IMR-90 (cell line): Measurements from ENCODE around the gene LEP. TPM values are rescaled to one million over a fixed set of nuclear protein-coding genes. Genes with fewer than 3 reads are reported as not detected.

Experiments used
- ATAC-seq: fragments of 200-7000 bp; cut with Tn5 transposase; 2 replicates; pipeline ENCODE4 v1.9.1; 2020; ENCODE audit warnings: low read depth, mild to moderate bottlenecking, moderate library complexity
- BruUV-seq: library from RNA; stranded (reverse); fragments of 400-500 nt; replicated peaks from 2 replicates; lab custom pipeline; 2021; lab: Mats Ljungman, UMichigan
- CTCF ChIA-PET: fragments of 300-600 bp; formaldehyde crosslinking; extraction: SDS; loops from one replicate; lab custom pipeline; 2021; ENCODE audit warnings: antibody characterized with exemption; lab: Yijun Ruan, JAX
- POLR2A ChIA-PET: fragments of 300-600 bp; sonication (Branson Sonifier 250); formaldehyde crosslinking; loops from one replicate; lab custom pipeline; 2022; ENCODE audit warnings: antibody characterized with exemption; ENCODE audit not compliant: unreplicated experiment; lab: Charles Lee
- DNase-seq: peaks from one replicate; pipeline ENCODE4 v3.0.0; 2013
- H2AFZ ChIP-seq: replicated peaks from 2 replicates; pipeline ENCODE3; 2013; ENCODE audit warnings: low read length, mild to moderate bottlenecking; ENCODE audit not compliant: poor library complexity
- H2AK5ac ChIP-seq: 2 replicates; pipeline ENCODE4 v1.6.1; 2013; ENCODE audit warnings: low read depth, low read length, inconsistent platforms
- H2AK9ac ChIP-seq: replicated peaks from 2 replicates; pipeline ENCODE3; 2013; ENCODE audit warnings: mild to moderate bottlenecking, low read depth, low read length, moderate library complexity; ENCODE audit not compliant: poor library complexity
- H2BK120ac ChIP-seq: 2 replicates; pipeline ENCODE4 v1.6.1; 2013; ENCODE audit warnings: low read depth, low read length, inconsistent platforms
- H2BK15ac ChIP-seq: 3 replicates; pipeline ENCODE4 v1.6.1; 2013; ENCODE audit warnings: low read depth, low read length, inconsistent platforms
- H2BK20ac ChIP-seq: 2 replicates; pipeline ENCODE4 v1.6.1; 2013; ENCODE audit warnings: low read depth, mild to moderate bottlenecking, inconsistent platforms, low read length, moderate library complexity
- H2BK5ac ChIP-seq: 2 replicates; pipeline ENCODE4 v1.6.1; 2013; ENCODE audit warnings: mild to moderate bottlenecking, low read depth, low read length, inconsistent platforms; ENCODE audit not compliant: poor library complexity, severe bottlenecking
- H3K14ac ChIP-seq: replicated peaks from 2 replicates; pipeline ENCODE4 v1.6.1; 2013; ENCODE audit warnings: low read depth, low read length, inconsistent platforms
- H3K18ac ChIP-seq: 2 replicates; pipeline ENCODE4 v1.6.1; 2013; ENCODE audit warnings: low read depth, low read length, control low read depth
- H3K23ac ChIP-seq: 2 replicates; pipeline ENCODE4 v1.6.1; 2013; ENCODE audit warnings: low read depth, low read length, inconsistent platforms
- H3K27ac ChIP-seq: 2 replicates; pipeline ENCODE4 v1.5.1; 2013; ENCODE audit warnings: mild to moderate bottlenecking, control low read depth, low read length; ENCODE audit not compliant: insufficient read depth
- H3K27me3 ChIP-seq: 2 replicates; pipeline ENCODE4 v1.6.1; 2013; ENCODE audit warnings: low read length; ENCODE audit not compliant: control insufficient read depth, insufficient read depth
- H3K36me3 ChIP-seq: 2 replicates; pipeline ENCODE4 v1.6.1; 2013; ENCODE audit warnings: low read length, mixed read lengths; ENCODE audit not compliant: control insufficient read depth, insufficient read depth
- H3K4ac ChIP-seq: 2 replicates; pipeline ENCODE4 v1.6.1; 2013; ENCODE audit warnings: low read depth, low read length, inconsistent platforms
- H3K4me1 ChIP-seq: 2 replicates; pipeline ENCODE4 v1.6.1; 2013; ENCODE audit warnings: low read length, mixed read lengths; ENCODE audit not compliant: control insufficient read depth, insufficient read depth
- H3K4me2 ChIP-seq: 2 replicates; pipeline ENCODE4 v1.6.1; 2013; ENCODE audit warnings: low read depth, mild to moderate bottlenecking, control low read depth, low read length, moderate library complexity
- H3K4me3 ChIP-seq: 2 replicates; pipeline ENCODE4 v1.5.1; 2013; ENCODE audit warnings: low read depth, mild to moderate bottlenecking, control low read depth, low read length, moderate library complexity; ENCODE audit not compliant: insufficient read depth
- H3K56ac ChIP-seq: 2 replicates; pipeline ENCODE4 v1.6.1; 2013; ENCODE audit warnings: low read length, inconsistent platforms; ENCODE audit not compliant: insufficient read depth; ENCODE audit errors: extremely low read depth
- H3K79me1 ChIP-seq, 2 experiments: 2 replicates each; pipeline ENCODE4 v1.6.1; 2013; ENCODE audit warnings: low read length in 2 of 2, inconsistent platforms in 1 of 2, low read depth in 1 of 2
- H3K9ac ChIP-seq: 2 replicates; pipeline ENCODE4 v1.6.1; 2013; ENCODE audit warnings: low read depth, low read length, control low read depth
- H3K9me1 ChIP-seq: 2 replicates; pipeline ENCODE4 v1.6.1; 2013; ENCODE audit warnings: low read length, inconsistent platforms; ENCODE audit not compliant: insufficient read depth
- H3K9me3 ChIP-seq: 2 replicates; pipeline ENCODE4 v1.6.1; 2013; ENCODE audit warnings: low read length; ENCODE audit not compliant: control insufficient read depth, insufficient read depth
- H4K20me1 ChIP-seq: 2 replicates; pipeline ENCODE4 v1.6.1; 2013; ENCODE audit warnings: low read length, inconsistent platforms; ENCODE audit not compliant: insufficient read depth
- H4K5ac ChIP-seq: 2 replicates; pipeline ENCODE4 v1.6.1; 2013; ENCODE audit warnings: mild to moderate bottlenecking, low read depth, low read length, control low read depth
- H4K8ac ChIP-seq, 2 experiments: 2 replicates each; pipeline ENCODE4 v1.6.1; 2013; ENCODE audit warnings: low read depth in 2 of 2, low read length in 2 of 2, control low read depth in 1 of 2, inconsistent platforms in 1 of 2
- H4K91ac ChIP-seq: 2 replicates; pipeline ENCODE4 v1.6.1; 2013; ENCODE audit warnings: low read depth, low read length, inconsistent platforms; ENCODE audit not compliant: insufficient read depth
- BHLHE40 ChIP-seq: fragments of 150-350 bp; IDR thresholded peaks from 2 replicates; pipeline ENCODE4 v1.6.1; 2016; ENCODE audit warnings: mild to moderate bottlenecking, low read depth, low read length
- CEBPB ChIP-seq: IDR thresholded peaks from 2 replicates; pipeline ENCODE4 v1.6.1; 2012; ENCODE audit warnings: low read depth, low read length, improper control_type of control experiment
- CHD1 ChIP-seq: IDR thresholded peaks from 2 replicates; pipeline ENCODE4 v1.6.1; 2012; ENCODE audit warnings: low read depth, low read length, improper control_type of control experiment
- CTCF ChIP-seq: conservative IDR thresholded peaks from 2 replicates; pipeline ENCODE4 v1.5.1; 2012; ENCODE audit warnings: mild to moderate bottlenecking, low read depth, low read length, improper control_type of control experiment
- MAFK ChIP-seq: IDR thresholded peaks from 2 replicates; pipeline ENCODE4 v1.6.1; 2012; ENCODE audit warnings: low read depth, low read length, improper control_type of control experiment
- NFE2L2 ChIP-seq: fragments of 150-350 bp; IDR thresholded peaks from 2 replicates; pipeline ENCODE4 v1.6.1; 2016; ENCODE audit warnings: low read depth, mild to moderate bottlenecking, low read length
- RAD21 ChIP-seq: IDR thresholded peaks from 2 replicates; pipeline ENCODE4 v1.6.1; 2012; ENCODE audit warnings: low read length, improper control_type of control experiment
- RFX5 ChIP-seq: IDR thresholded peaks from 2 replicates; pipeline ENCODE4 v1.8.0; 2012; ENCODE audit warnings: low read depth, mild to moderate bottlenecking, low read length, moderate library complexity
- SMC3 ChIP-seq: fragments of 150-350 bp; IDR thresholded peaks from 2 replicates; pipeline ENCODE4 v1.6.1; 2016; ENCODE audit warnings: low read depth, mild to moderate bottlenecking, antibody characterized with exemption, low read length, moderate library complexity
- USF2 ChIP-seq: fragments of 150-350 bp; IDR thresholded peaks from 2 replicates; pipeline ENCODE4 v1.6.1; 2017; ENCODE audit warnings: mild to moderate bottlenecking, antibody characterized with exemption, low read length, low read depth
- WGBS, 2 experiments: methylation state at CpG; one replicate each; pipeline versions ENCODE4 v1.1.5 to v1.1.7; 2013; ENCODE audit warnings: missing lambda C conversion rate in 2 of 2; ENCODE audit not compliant: insufficient read length in 1 of 2; ENCODE audit errors: extremely low coverage in 2 of 2; 5-methylcytosine and 5-hydroxymethylcytosine counted together
- dilution Hi-C: fragments of 300-500 bp; cut with HindIII; formaldehyde crosslinking; loops from one replicate; pipeline ENCODE4 v1.14.3; 2018; ENCODE audit warnings: low sequenced_read_pairs; ENCODE audit not compliant: unreplicated experiment
- in situ Hi-C: fragments of 300-500 bp; cut with MboI; formaldehyde crosslinking; loops from 3 replicates; pipeline ENCODE4 v1.14.3; 2019; ENCODE audit warnings: low sequenced_read_pairs, inconsistent platforms, mixed read lengths
- intact Hi-C: fragments of 100-400 bp; cut with micrococcal nuclease; formaldehyde crosslinking; loops from 2 replicates; pipeline ENCODE4 v1.10.0; 2022
- polyA plus RNA-seq, 3 experiments: library from polyadenylated mRNA; depleted of rRNA; stranded (reverse); fragments of >200 nt; gene quantifications; 2 replicates each; pipeline ENCODE4 v1.2.3, GENCODE V29; 2012; ENCODE audit warnings: low replicate concordance in 1 of 3
- total RNA-seq: library from RNA; depleted of rRNA; stranded (reverse); fragments of >200 nt; gene quantifications from 2 replicates; pipeline ENCODE4 v1.2.3, GENCODE V29; 2012

Gene LEP
- total and polyA plus RNA-seq, 2 of the 4 experiments (the other 2 are of a cell fraction) = not detected

GRCh38 chr7:128281605-128282380 lies 40.7 kb downstream of the LEP start:
- H2BK120ac ChIP-seq = no peak overlapping the region
- no peaks in the 10 kb centered on the region for H4K20me1 ChIP-seq
- no peak for ATAC-seq
- intact Hi-C loops (no loop called here), in situ Hi-C loops (no loop called here), dilution Hi-C loops (no loop called here)
- no peaks in the 10 kb centered on the region for H3K79me1 ChIP-seq
- no peak overlapping the region for H3K56ac ChIP-seq
- H3K14ac ChIP-seq = no peak overlapping the region
- WGBS, 2 experiments = 43% methylated on average over 4 of the region's 4 CpGs; no CpG with 5 or more reads in 1 of the 2 experiments
- CTCF ChIA-PET = no interaction called here
- H3K9ac ChIP-seq = no peak overlapping the region
- POLR2A ChIA-PET = no interaction called here
- H3K4me2 ChIP-seq = no peak overlapping the region
- no peak overlapping the region for H2BK20ac ChIP-seq
- no peak overlapping the region for H4K8ac ChIP-seq
- no peaks in the 10 kb centered on the region for H3K9me1 ChIP-seq
- TF ChIP-seq USF2 (no peak), SMC3 (no peak), MAFK (no peak), CEBPB (no peak), BHLHE40 (no peak), CHD1 (no peak), NFE2L2 (no peak), CTCF (no peak), RFX5 (no peak), RAD21 (no peak)
- no peaks in the 10 kb centered on the region for H3K4me1 ChIP-seq
- H2BK5ac ChIP-seq = no peak overlapping the region
- H3K27me3 ChIP-seq = no peaks in the 10 kb centered on the region; the same call in 1 of the 2 replicates
- H4K5ac ChIP-seq = no peak overlapping the region
- H3K36me3 ChIP-seq = no peaks in the 10 kb centered on the region
- H3K23ac ChIP-seq = no peak overlapping the region
- no peak overlapping the region for H4K91ac ChIP-seq
- H3K9me3 ChIP-seq = peaks cover 10% of the 10 kb centered on the region
- no peak overlapping the region for H2AK9ac ChIP-seq
- H3K27ac ChIP-seq = no peak overlapping the region
- no peak for DNase-seq
- H2BK15ac ChIP-seq = no peak overlapping the region
- no peak overlapping the region for H3K4ac ChIP-seq
- H3K4me3 ChIP-seq = no peak overlapping the region
- H3K18ac ChIP-seq = no peak overlapping the region
- H2AK5ac ChIP-seq = no peak overlapping the region
- BruUV-seq = no TSS peak
- no peak overlapping the region for H2AFZ ChIP-seq
